GM12891 (cell line): ENCODE results near the gene LRRC56.

Experiments used
- POLR2A ChIP-seq: IDR thresholded peaks from 2 replicates; pipeline ENCODE4 v1.6.1; 2011; ENCODE audit warnings: low read depth, low read length, control low read depth
- POLR2AphosphoS5 ChIP-seq: IDR thresholded peaks from 2 replicates; pipeline ENCODE4 v1.6.1; 2011; ENCODE audit warnings: low read depth, low read length, control low read depth

DNA sequence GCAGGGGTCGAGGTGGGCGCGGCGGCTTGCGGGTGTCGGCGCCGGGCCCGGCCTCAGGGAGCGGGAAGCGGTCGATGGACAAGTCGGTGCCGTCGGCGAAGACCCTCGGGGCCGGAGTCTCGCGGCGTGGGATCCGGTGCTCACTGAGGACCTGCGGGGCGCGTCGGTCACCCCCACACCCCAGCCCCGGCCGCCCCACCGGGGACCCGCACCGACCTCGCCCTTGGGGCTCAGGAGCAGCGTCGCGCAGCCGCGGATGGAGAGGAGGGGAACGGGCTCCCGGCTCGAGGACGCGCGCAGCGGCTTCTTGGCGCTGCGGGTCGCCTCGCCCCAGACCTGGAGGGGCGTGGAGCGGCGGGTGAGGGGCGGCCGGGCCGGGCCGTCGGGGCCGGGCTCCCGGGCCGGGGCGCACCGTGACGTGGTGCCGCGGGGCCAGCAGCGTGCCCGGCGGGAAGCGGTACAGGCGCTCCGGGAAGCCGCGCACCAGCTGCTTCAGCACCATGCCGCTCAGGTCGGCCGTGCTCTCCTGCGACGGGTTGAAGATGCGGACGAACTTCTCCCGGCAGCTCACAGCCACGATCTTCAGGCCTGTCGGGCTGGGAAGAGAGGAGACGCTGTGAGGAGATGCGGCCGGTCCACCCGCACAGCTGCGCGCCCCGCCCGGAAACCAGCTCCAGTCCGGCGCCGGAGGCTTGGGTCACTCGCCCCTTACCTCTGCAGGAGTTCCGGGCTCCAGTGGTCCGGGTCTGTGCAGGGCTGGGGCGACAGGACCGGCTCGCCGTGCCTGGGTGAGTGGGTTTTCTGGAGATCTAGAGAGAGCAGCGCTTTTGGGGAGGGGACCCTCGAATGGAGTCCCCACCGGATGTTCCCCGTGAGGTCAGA, 18.7 kb downstream of the LRRC56 start:
- TF ChIP-seq POLR2AphosphoS5 (no peak), POLR2A (no peak)
